Ureter (tissue), 1 donor: ENCODE data around the gene NOXO1. TPM values are rescaled to one million over a fixed set of nuclear protein-coding genes. Genes with fewer than 3 reads are reported as not detected.

Experiments used
- DNase-seq: peaks from one replicate; pipeline ENCODE4 v3.0.0-alpha.2; 2020; ENCODE audit warnings: low spot score
- total RNA-seq: library from RNA; stranded (reverse); gene quantifications from one replicate; pipeline ENCODE4 v1.2.4, GENCODE V29; 2023
- donor health status: DM: yes; HTN: yes; CAD: no.

Gene NOXO1
- total RNA-seq, 1 donor from 2014 or later: 0.65 TPM

GRCh38 chr16:1997494-1998359, 16.5 kb upstream of the NOXO1 start:
- no peak for DNase-seq

GRCh38 chr16:1993731-1994131, 12.5 kb upstream of the NOXO1 start:
- DNase-seq: no peak

DNA sequence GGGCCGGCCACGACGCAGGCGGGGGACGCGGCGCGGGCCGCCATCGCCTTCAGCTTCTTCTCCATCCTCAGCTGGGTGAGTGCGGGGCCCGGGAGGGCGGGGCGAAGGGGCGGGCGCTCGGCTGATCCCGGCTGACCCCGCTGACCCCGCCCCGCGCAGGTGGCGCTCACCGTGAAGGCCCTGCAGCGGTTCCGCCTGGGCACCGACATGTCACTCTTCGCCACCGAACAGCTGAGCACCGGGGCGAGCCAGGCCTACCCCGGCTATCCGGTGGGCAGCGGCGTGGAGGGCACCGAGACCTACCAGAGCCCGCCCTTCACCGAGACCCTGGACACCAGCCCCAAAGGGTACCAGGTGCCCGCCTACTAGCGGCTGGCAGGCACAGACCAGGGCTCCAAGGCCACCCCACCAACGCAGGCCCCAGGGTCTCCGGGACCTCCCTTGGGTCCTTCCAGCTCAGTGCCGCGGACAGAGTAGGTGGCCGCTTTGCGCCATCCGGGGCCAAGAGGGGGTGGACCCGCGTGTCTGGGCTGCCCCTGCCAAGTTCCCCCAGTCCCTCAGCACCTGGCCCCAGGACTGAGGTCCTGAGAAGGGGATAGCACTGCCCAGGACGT, 11.5 kb upstream of the NOXO1 start:
- no peak for DNase-seq

GRCh38 chr16:1991948-1992703, 10.9 kb upstream of the NOXO1 start:
- DNase-seq: peak; percentile 94

GRCh38 chr16:1991588-1991947, 10.3 kb upstream of the NOXO1 start:
- no peak for DNase-seq

- DNase-seq: no peak
Measured at GRCh38 chr16:1991135-1991551, 9.9 kb upstream of the NOXO1 start.

DNA sequence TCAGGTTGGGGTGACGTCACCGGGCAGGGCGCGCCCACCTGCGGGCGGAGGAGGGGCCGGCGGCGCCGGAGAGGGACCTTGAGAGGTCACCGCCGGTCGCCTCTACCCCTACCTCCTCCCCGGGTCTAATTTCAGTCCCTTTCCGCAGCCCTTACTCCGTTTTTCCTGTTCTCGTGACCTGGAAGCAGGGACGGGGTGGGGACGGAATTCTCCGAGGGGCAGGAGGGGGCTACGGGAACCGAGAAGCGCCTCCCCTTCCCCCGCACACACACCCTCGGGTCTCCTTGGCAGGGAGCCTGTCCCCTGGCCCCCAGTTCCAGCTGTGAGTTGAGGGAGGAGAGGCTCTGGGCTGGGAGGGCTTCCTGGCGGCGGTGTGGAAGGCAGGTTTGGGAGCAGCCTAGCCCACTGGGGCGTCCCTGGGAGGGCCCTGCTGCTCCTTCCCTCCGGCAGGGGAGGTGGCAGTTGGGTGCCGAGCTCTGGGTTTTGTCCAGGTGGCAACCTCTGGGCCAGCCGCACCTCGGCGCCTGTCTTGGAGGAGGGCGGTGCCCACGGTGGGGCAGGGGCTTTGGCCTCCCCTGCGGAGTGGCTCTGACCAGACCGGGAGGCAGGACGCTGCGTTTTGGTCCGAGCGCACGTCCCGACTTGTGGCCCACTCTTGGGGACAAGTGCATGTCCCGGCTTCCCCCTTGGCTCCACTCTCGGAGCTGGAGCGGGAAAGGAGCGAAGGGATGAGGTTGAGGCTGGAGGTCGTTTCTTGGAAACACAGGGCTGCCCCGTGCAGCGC, 9.3 kb upstream of the NOXO1 start:
- DNase-seq: no peak

DNA sequence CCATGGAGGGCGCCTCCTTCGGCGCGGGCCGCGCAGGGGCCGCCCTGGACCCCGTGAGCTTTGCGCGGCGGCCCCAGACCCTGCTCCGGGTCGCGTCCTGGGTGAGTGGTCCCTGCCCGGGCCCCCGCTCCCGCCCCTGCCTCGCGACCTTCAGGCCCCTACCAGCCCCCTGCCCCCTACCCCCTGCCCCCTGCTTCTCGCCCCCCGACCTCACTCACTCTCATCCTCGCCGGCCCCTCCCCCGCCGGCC, 8.8 kb upstream of the NOXO1 start:
- DNase-seq: no peak

- DNase-seq: no peak
Measured at GRCh38 chr16:1989209-1990100, 8.2 kb upstream of the NOXO1 start, which contains the start of gene SYNGR3. TSS of gene SYNGR3 (plus strand) at chr16:1989970. CDS start at chr16:1990103, 133 bp downstream.

- no peak for DNase-seq
Measured at GRCh38 chr16:1987198-1987597, 5.9 kb upstream of the NOXO1 start.

- no peak for DNase-seq
Measured at GRCh38 chr16:1985466-1986150, 4.3 kb upstream of the NOXO1 start.

DNA sequence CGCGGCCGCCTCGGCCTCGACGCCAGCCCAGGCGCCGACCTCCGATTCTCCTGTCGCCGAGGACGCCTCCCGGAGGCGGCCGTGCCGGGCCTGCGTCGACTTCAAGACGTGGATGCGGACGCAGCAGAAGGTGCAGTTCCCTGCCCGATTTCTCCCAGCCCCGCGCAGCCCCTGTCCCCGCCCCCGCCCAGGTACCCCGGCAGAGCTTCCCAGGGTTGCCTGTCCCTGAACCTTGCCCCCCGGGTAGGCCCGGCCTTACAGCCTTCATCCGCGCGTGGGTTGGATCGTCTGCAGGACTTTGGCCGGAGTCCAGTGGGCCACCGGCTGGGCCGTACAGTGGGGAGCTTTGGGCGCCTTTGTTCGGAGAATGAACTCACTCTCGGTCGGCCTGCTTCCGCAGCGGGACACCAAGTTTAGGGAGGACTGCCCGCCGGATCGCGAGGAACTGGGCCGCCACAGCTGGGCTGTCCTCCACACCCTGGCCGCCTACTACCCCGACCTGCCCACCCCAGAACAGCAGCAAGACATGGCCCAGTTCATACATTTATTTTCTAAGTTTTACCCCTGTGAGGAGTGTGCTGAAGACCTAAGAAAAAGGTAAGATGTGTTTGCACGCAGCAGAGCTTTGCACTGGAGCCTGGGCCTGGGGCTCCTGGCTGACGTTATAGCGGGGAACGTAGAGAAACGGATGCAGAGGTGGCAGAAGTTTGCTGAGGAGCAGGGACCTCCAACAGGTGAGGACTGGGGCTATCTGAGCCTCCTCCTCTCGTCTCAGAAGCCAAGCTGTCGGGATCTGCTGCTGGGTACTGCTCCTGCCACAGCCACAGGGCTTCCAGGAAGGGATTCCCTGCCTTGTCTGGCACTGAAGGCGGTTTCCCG, 3.3 kb upstream of the NOXO1 start:
- DNase-seq: no peak

DNA sequence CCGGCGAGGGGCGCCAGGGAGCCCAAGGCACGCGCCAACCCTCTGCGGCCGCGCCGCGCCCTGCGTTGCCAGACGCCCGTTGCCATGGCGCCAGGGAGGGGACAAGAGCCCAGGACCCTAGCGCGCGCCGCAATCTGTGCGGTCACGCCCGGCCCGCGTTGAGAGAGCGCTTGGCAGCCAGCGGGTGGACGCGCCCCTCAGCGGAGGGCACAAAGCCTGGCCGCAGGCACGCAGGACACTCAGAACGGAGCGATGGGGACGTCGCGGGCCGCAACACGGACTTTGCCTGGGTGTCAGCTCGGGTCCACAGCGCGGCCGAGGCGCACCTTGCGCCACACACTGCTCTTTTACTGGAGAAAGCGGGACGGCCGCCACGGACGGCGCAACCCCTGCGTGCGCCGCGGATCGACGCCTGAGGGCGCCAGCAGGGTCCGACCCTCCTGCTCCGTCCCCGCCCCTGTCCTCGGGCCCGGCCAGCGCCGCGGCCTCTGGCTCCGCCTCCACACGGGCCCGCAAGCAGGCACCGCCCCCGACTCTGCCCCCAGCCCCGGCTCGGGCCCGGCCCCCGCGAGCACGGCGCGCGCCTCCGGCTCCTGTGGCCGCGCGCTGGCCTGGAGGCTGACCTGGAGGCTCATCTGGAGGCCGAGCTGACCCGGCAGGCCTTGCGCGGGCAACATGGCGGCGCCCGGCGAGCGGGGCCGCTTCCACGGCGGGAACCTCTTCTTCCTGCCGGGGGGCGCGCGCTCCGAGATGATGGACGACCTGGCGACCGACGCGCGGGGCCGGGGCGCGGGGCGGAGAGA, 2.5 kb upstream of the NOXO1 start, which contains the start of gene GFER:
GFER (plus strand) TSS at position 650 of the 803 bp plus-strand sequence; CDS start at position 676, 26 bp downstream.
- peak; percentile 85 for DNase-seq

GRCh38 chr16:1982991-1983543, 1.8 kb upstream of the NOXO1 start:
- no peak for DNase-seq

DNA sequence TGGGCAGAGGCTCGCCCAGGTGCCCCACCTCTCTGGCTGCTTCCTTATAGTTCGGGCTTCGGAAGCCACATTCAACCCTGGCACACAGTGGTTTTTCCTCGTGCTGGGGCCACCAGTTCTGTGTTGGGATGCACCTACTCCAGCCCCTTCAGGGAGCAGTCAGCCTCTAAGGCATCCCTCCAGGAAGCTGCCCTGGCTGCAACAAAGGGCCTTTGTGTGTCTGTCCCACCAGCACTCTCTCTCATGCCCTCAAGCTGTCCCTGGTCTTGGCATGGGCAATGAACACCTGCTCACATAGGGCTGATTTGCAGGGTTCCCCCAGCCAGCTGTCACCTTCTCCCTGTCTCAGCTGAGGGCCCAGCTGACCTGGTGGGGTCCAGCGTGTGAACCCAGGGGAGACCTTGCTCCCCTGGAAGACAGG, 754 bp upstream of the NOXO1 start:
- no peak for DNase-seq

- no peak for DNase-seq
Measured at GRCh38 chr16:1980770-1981087, 540 bp downstream of the NOXO1 start.

GRCh38 chr16:1980030-1980769, 1.1 kb downstream of the NOXO1 start:
- no peak for DNase-seq
